Loucy (cell line): ENCODE results near the gene MYO18B.

Experiments
- H2AFZ ChIP-seq: fragments of 200-600 bp; sonication (generic); 2 replicates; pipeline ENCODE4 v1.6.0; 2016; ENCODE audit warnings: antibody characterized with exemption, mild to moderate bottlenecking, low read length, moderate library complexity
- H3F3A ChIP-seq: fragments of 200-600 bp; 2 replicates; pipeline ENCODE4 v1.6.0; 2016; ENCODE audit warnings: antibody characterized with exemption, low read depth, mild to moderate bottlenecking
- H3K27me3 ChIP-seq: fragments of 200-600 bp; sonication (generic); 2 replicates; pipeline ENCODE4 v1.6.1; 2014; ENCODE audit warnings: low read length, mild to moderate bottlenecking; ENCODE audit not compliant: insufficient read depth, poor library complexity, severe bottlenecking
- H3K36me3 ChIP-seq: fragments of 200-600 bp; sonication (generic); 2 replicates; pipeline ENCODE4 v1.6.1; 2016; ENCODE audit warnings: low read length; ENCODE audit not compliant: insufficient read depth
- H3K4me1 ChIP-seq: fragments of 200-600 bp; sonication (generic); 2 replicates; pipeline ENCODE4 v1.5.1; 2014; ENCODE audit warnings: low read length, mild to moderate bottlenecking; ENCODE audit not compliant: insufficient read depth, poor library complexity, severe bottlenecking
- H3K4me2 ChIP-seq: fragments of 200-600 bp; sonication (generic); 2 replicates; pipeline ENCODE4 v1.6.0; 2014; ENCODE audit warnings: antibody characterized with exemption, low read length, low read depth, mild to moderate bottlenecking; ENCODE audit not compliant: poor library complexity, severe bottlenecking
- H3K4me3 ChIP-seq: fragments of 200-600 bp; sonication (generic); 2 replicates; pipeline ENCODE4 v1.5.1; 2014; ENCODE audit warnings: low read length, mild to moderate bottlenecking, mixed read lengths; ENCODE audit not compliant: poor library complexity, severe bottlenecking
- H3K79me2 ChIP-seq: fragments of 200-600 bp; sonication (generic); 2 replicates; pipeline ENCODE4 v1.6.1; 2014; ENCODE audit warnings: low read length; ENCODE audit not compliant: insufficient read depth
- H3K9ac ChIP-seq: fragments of 200-600 bp; sonication (generic); 2 replicates; pipeline ENCODE4 v1.6.0; 2014; ENCODE audit warnings: mild to moderate bottlenecking, low read depth, low read length, moderate library complexity; ENCODE audit not compliant: poor library complexity, severe bottlenecking
- H3K9me2 ChIP-seq: fragments of 200-600 bp; sonication (generic); replicated peaks from 2 replicates; pipeline ENCODE4 v1.6.1; 2016; ENCODE audit warnings: low read depth, low read length, mixed read lengths
- H3K9me3 ChIP-seq: fragments of 200-600 bp; sonication (generic); 2 replicates; pipeline ENCODE4 v1.6.1; 2014; ENCODE audit warnings: mild to moderate bottlenecking, antibody characterized with exemption, low read length, low read depth; ENCODE audit not compliant: insufficient read depth
- H4K20me1 ChIP-seq: fragments of 200-600 bp; sonication (generic); 2 replicates; pipeline ENCODE4 v1.6.0; 2014; ENCODE audit warnings: antibody characterized with exemption, low read length, mild to moderate bottlenecking; ENCODE audit not compliant: insufficient read depth, poor library complexity, severe bottlenecking
- CTCF ChIP-seq: fragments of 200-600 bp; sonication (generic); conservative IDR thresholded peaks from 2 replicates; pipeline ENCODE4 v1.5.1; 2014; ENCODE audit warnings: mild to moderate bottlenecking, antibody characterized with exemption, low read length
- EZH2phosphoT487 ChIP-seq: fragments of 200-600 bp; IDR thresholded peaks from 2 replicates; pipeline ENCODE4 v1.6.1; 2018; ENCODE audit warnings: antibody characterized with exemption, mild to moderate bottlenecking, moderate library complexity, borderline replicate concordance

MYO18B gene

DNA sequence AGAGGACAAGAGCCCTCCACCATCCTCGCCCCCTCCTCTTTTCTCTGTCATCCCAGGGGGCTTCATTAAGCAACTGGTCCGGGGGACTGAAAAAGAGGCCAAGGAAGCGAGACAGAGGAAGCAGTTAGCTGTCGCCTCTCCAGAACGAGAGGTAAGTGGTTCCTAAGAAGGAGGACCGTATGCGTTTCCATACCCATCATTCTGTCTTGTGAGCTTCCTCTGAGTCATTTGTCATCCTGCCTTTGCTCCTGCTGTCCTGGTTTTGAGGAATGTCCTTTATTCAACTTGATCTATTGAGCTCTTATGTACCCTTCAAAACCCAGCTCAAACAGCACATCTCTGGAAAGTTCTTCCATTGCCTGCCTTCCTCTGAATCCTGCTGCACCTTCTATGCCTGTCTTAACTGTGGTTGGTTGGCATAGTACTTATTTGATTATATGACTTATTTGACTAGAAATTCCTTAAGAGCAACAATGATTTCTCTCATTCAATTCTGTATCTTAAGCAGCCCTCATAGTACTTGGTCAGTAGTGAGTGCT, 21.3 kb downstream of the MYO18B start:
- peaks cover 14% of the 10 kb centered on the region; the same call in 1 of the 2 replicates for H3K9me3 ChIP-seq
- H3K9ac ChIP-seq: no peak overlapping the region
- no peak overlapping the region for H3K4me2 ChIP-seq
- H3K36me3 ChIP-seq: no peaks in the 10 kb centered on the region
- no peaks in the 10 kb centered on the region for H3K27me3 ChIP-seq
- no peak for TF ChIP-seq CTCF
- TF ChIP-seq EZH2phosphoT487: no peak
- H3K79me2 ChIP-seq: no peaks in the 10 kb centered on the region
- H3F3A ChIP-seq: no peaks in the 10 kb centered on the region
- peaks cover 41% of the 10 kb centered on the region for H3K4me1 ChIP-seq
- no peaks in the 10 kb centered on the region for H4K20me1 ChIP-seq
- no peaks in the 10 kb centered on the region for H3K9me2 ChIP-seq
- no peak overlapping the region for H3K4me3 ChIP-seq
- H2AFZ ChIP-seq: no peak overlapping the region

DNA sequence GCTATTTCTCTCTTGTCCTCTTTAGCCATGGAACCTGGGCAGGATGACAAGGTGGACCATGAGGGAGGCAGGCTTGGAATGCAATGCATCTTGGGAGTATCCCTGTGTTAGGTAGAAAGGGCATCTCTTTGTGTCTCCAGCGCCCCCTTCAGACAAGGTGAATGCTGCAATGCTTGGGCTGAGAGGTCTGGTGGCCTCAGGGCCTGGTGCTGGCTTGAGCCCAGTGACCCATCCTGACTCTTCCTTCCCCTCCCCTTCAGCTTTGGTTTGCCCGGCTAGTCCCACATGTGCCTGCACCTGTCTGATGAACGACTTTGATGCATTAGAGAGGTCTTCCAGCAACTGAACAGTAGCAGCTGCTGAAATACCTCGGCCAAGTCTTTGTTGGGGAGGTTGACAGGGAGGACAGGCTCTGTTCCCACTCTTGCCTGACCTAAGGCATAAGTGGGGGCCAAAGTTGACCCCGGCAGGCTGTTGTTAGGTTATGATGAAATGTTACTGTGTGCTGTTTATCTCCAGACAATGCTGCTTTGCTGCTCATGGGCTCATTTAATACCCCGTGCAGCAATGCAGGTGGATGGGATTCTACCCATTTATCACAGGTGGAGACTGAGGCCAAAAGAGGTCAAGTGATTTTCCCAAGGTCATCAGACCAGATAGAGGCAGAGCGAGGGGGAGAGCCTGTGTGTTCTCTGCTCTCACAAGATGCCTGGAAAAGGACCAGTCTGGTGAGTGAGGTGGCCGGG, 22.5 kb downstream of the MYO18B start:
- Histone ChIP-seq H3K4me1 (peaks cover 50% of the 10 kb centered on the region), H3K9me2 (no peaks in the 10 kb centered on the region), H2AFZ (no peak overlapping the region), H3K4me3 (no peak overlapping the region), H3K9ac (no peak overlapping the region), H3K4me2 (no peak overlapping the region), H4K20me1 (no peaks in the 10 kb centered on the region), H3K36me3 (no peaks in the 10 kb centered on the region), H3K27me3 (no peaks in the 10 kb centered on the region), H3K79me2 (no peaks in the 10 kb centered on the region), H3K9me3 (peaks cover 14% of the 10 kb centered on the region; the same call in 1 of the 2 replicates), H3F3A (no peaks in the 10 kb centered on the region)
- TF ChIP-seq CTCF: peak; percentile 53
- no peak for TF ChIP-seq EZH2phosphoT487

DNA sequence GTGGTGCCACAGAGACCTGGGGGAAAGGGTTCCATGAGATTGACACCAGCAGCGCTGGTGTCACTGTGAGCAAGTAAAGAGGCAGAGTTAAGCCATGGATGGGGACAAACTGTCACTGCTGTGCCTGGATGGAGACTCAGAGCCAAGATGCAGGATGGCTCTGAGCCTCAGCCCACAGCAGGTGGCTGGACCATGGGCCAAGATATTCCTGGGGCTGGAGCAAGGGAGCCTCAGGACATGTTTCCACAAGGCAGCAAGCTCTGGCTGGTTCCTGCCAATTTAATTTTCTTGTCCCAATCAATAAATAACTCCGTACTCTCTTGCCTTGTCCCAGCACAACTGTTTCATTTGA, 23.0 kb downstream of the MYO18B start:
- peaks cover 50% of the 10 kb centered on the region for H3K4me1 ChIP-seq

More for the DNA sequence above, 23.0 kb downstream of the MYO18B start:
- H3K27me3 ChIP-seq: no peaks in the 10 kb centered on the region
- no peak overlapping the region for H3K4me2 ChIP-seq
- H3F3A ChIP-seq: no peaks in the 10 kb centered on the region
- TF ChIP-seq CTCF: no peak
- TF ChIP-seq EZH2phosphoT487: no peak
- no peak overlapping the region for H2AFZ ChIP-seq
- H3K9me3 ChIP-seq: peaks cover 14% of the 10 kb centered on the region; the same call in 1 of the 2 replicates
- no peaks in the 10 kb centered on the region for H3K79me2 ChIP-seq
- H3K9me2 ChIP-seq: no peaks in the 10 kb centered on the region
- no peaks in the 10 kb centered on the region for H3K36me3 ChIP-seq
- no peak overlapping the region for H3K9ac ChIP-seq
- no peak overlapping the region for H3K4me3 ChIP-seq
- no peaks in the 10 kb centered on the region for H4K20me1 ChIP-seq
